Thymus (tissue), 11 donors: ENCODE measurements around the gene RPS6KB1. TPM values are rescaled to one million over a fixed set of nuclear protein-coding genes. Genes with fewer than 3 reads are reported as not detected.
A peak's percentile ranks its signal among the peaks of the same experiment; 100 is the strongest.
"Not testable (repeated sequence)": the region's sequence is repeated elsewhere in the genome, so short reads cannot be mapped to it uniquely, and the experiment has no call there.

Experiments used
- DNase-seq, 9 donors: peaks; one replicate each; pipeline ENCODE4 v3.0.0-alpha.2; 2013; ENCODE audit warnings: low spot score in 9 of 9, low read depth in 6 of 9, missing footprints in 1 of 9
- H3K27ac ChIP-seq, 2 donors: one replicate each; pipeline ENCODE4 v1.5.1; 2013; ENCODE audit warnings: control low read depth in 1 of 2, low read depth in 1 of 2, low read length in 1 of 2, mild to moderate bottlenecking in 1 of 2, moderate library complexity in 1 of 2
- H3K27me3 ChIP-seq, 2 donors: one replicate each; pipeline ENCODE4 v1.5.1; 2013; ENCODE audit warnings: low read length in 1 of 2; ENCODE audit not compliant: control insufficient read depth in 2 of 2, insufficient read depth in 1 of 2
- H3K36me3 ChIP-seq, 2 donors: one replicate each; pipeline ENCODE4 v1.5.1; 2013; ENCODE audit warnings: low read length in 1 of 2, mild to moderate bottlenecking in 1 of 2, moderate library complexity in 1 of 2; ENCODE audit not compliant: control insufficient read depth in 2 of 2, insufficient read depth in 2 of 2
- H3K4me1 ChIP-seq, 2 donors: one replicate each; pipeline ENCODE4 v1.5.1; 2013; ENCODE audit warnings: low read length in 2 of 2; ENCODE audit not compliant: control insufficient read depth in 2 of 2, insufficient read depth in 2 of 2
- H3K4me3 ChIP-seq, 2 donors: one replicate each; pipeline ENCODE4 v1.5.1; 2013; ENCODE audit warnings: low read length in 2 of 2, control low read depth in 1 of 2, mild to moderate bottlenecking in 1 of 2
- H3K9me3 ChIP-seq, 2 donors: one replicate each; pipeline ENCODE4 v1.5.1; 2013; ENCODE audit warnings: low read length in 1 of 2, mild to moderate bottlenecking in 1 of 2; ENCODE audit not compliant: control insufficient read depth in 2 of 2, insufficient read depth in 1 of 2
- WGBS: extraction: QIAGEN DNeasy Blood & Tissue Kit; methylation state at CpG from one replicate; pipeline ENCODE4 v1.1.7; 2013; 5-methylcytosine and 5-hydroxymethylcytosine counted together
- polyA plus RNA-seq: library from polyadenylated mRNA; stranded (reverse); fragments of 200-250 nt; gene quantifications from one replicate; pipeline ENCODE4 v1.2.3, GENCODE V29; 2013
- total RNA-seq: library from RNA; stranded (reverse); fragments of 120-200 nt; gene quantifications from one replicate; pipeline ENCODE4 v1.2.4, GENCODE V29; 2013
- donor health status: healthy.

The RPS6KB1 gene
- total and polyA plus RNA-seq, 2 donors, result 18.8 to 19.3 TPM

- 96% methylated on average over 14 of the region's 14 CpGs for WGBS
- Histone ChIP-seq H3K27ac (peak overlapping the region in 1 of 2 donors; percentile 39), H3K27me3 (no peaks in the 10 kb centered on the region), H3K9me3 (no peaks in the 10 kb centered on the region), H3K36me3 (no peaks in the 10 kb centered on the region), H3K4me1 (peaks cover 0 to 19% of the 10 kb centered on the region in 2 donors), H3K4me3 (no peak overlapping the region)
- DNase-seq, result no peak
These were observed 41.2 kb upstream of the RPS6KB1 start for GRCh38 chr17:59851439-59852375.

GRCh38 chr17:59852847-59853167 is 40.1 kb upstream of the RPS6KB1 start:
- not testable (repeated sequence) for H3K36me3 ChIP-seq, H3K4me3 ChIP-seq, DNase-seq, H3K27me3 ChIP-seq, H3K9me3 ChIP-seq
- peak overlapping the region in 1 of 2 donors; percentile 33 for H3K27ac ChIP-seq
- 99% methylated on average over 7 of the region's 7 CpGs for whole genome bisulfite sequencing
- peaks cover 0 to 11% of the 10 kb centered on the region in 2 donors for H3K4me1 ChIP-seq

GRCh38 chr17:59853168-59853918 is 39.6 kb upstream of the RPS6KB1 start:
- Histone ChIP-seq H3K4me1 (peaks cover 0 to 11% of the 10 kb centered on the region in 2 donors), H3K27me3 (no peaks in the 10 kb centered on the region), H3K4me3 (no peak overlapping the region), H3K27ac (peak overlapping the region in 1 of 2 donors; percentile 33), H3K9me3 (no peaks in the 10 kb centered on the region), H3K36me3 (no peaks in the 10 kb centered on the region)
- WGBS, result 84% methylated on average over 14 of the region's 14 CpGs
- no peak for DNase-seq

DNA sequence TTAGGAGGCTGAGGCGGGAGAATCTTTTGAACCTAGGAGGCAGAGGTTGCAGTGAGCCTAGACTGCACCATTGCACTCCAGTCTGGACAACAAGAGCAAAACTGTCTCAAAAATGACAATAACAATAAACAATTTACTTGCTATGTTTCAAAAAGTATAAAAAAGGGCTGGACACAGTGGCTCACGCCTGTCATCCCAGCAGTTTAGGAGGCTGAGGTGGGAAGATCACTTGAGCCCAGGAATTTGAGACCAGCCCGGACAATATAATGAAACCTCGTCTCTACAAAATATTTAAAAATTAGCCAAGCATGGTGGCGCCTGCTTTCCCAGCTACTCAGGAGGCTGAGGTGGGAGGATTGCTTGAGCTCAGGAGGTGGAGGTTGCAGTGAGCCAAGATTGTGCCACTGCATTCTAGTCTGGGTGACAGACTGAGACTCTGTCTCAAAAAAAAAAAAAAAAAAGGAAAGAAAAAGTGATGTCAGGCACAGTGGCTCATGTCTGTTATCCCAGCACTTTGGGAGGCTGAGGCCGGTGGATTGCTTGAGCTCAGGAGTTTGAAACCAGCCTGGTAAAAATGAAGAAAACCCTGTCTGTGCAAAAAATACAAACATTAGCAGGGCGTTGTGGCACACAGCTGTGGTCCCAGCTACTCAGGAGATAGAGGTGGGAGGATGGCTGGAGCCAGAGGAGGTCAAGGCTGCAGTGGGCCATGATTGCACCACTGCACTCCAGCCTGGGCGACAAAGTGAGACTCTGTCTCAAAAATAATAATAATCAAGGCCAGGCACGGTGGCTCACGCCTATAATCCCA is 38.8 kb upstream of the RPS6KB1 start:
- H3K27ac ChIP-seq, DNase-seq, H3K9me3 ChIP-seq, H3K4me3 ChIP-seq, H3K27me3 ChIP-seq, H3K4me1 ChIP-seq, H3K36me3 ChIP-seq: not testable (repeated sequence)
- WGBS, result 96% methylated on average over 10 of the region's 10 CpGs

GRCh38 chr17:59856859-59857794 is 35.8 kb upstream of the RPS6KB1 start:
- Histone ChIP-seq H3K36me3 (peaks cover 9 to 10% of the 10 kb centered on the region in 2 donors), H3K4me1 (peaks cover 0 to 2% of the 10 kb centered on the region in 2 donors), H3K4me3 (no peak overlapping the region), H3K27me3 (no peaks in the 10 kb centered on the region), H3K27ac (no peak overlapping the region), H3K9me3 (no peaks in the 10 kb centered on the region)
- DNase-seq, result no peak
- WGBS, result 94% methylated on average over 3 of the region's 3 CpGs

DNA sequence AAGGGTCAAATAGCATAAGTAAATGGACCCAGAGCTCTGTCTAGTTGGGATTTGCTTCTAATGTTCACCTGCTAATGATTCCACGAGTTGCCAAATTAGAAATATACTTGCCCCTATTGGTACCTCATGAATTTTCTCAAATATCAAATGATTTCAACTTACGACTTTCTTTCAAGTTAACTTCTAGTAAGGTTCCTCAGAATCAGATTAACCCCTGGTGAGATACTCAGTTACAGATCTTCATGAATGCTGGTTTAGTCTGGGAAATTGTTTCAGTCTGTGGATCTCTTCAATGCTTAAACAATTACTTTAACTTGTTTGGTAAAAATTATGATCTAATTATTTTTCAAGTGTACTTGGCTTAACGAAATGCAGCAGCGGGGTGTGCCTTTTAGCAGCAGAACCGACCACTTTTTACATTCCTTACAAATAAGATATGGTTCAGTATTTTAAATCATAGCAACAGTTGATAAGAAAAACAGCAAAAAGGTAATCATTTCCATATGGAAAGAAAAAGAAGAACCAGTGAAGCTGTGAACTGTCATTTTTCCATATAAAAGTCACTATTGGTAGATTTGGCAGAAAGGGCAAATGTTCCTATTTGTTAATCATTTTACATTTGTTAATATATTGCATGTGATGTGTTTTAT is 34.6 kb upstream of the RPS6KB1 start:
- peaks cover 0 to under 1% of the 10 kb centered on the region in 2 donors for H3K4me1 ChIP-seq
- H3K4me3 ChIP-seq, result no peak overlapping the region
- H3K9me3 ChIP-seq, result no peaks in the 10 kb centered on the region
- H3K27me3 ChIP-seq, result no peaks in the 10 kb centered on the region
- H3K36me3 ChIP-seq, result peaks cover 12 to 15% of the 10 kb centered on the region in 2 donors
- WGBS, result 97% methylated on average over 5 of the region's 5 CpGs
- DNase-seq, result no peak
- H3K27ac ChIP-seq, result no peak overlapping the region

GRCh38 chr17:59858932-59859331 is 34.0 kb upstream of the RPS6KB1 start:
- no peak for DNase-seq
- 97% methylated on average over 3 of the region's 3 CpGs for WGBS
- Histone ChIP-seq H3K27me3 (no peaks in the 10 kb centered on the region), H3K27ac (no peak overlapping the region), H3K4me1 (no peaks in the 10 kb centered on the region), H3K4me3 (no peak overlapping the region), H3K36me3 (peaks cover 12 to 15% of the 10 kb centered on the region in 2 donors), H3K9me3 (no peaks in the 10 kb centered on the region)
